Measurements from ENCODE around the gene DCBLD2. TPM values are rescaled to one million over a fixed set of nuclear protein-coding genes. Genes with fewer than 3 reads are reported as not detected.
A peak's percentile ranks its signal among the peaks of the same experiment; 100 is the strongest.

DCBLD2 gene
- total and polyA plus RNA-seq, 2 of the 4 experiments (the other 2 are of a cell fraction), result 121 to 196 TPM

DNA sequence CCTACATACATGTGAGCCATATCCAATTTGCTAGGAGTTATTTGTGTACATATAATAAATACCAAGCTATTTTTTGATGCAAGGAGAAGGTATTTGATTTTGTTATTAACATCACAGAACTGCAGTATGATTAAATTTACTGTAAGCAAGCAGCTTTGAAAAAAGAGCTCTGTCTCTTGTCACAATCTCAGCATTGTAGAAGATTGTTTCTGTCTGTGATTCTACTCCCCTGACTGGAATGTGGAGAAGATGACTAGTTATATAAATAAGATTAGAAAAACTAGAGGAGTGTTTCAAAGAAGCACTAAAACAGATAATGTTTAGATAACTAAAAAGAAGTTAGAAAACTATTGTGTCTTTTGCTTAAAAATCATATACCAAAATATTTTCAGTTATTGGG lies 17.1 kb upstream of the DCBLD2 start:
- BruUV-seq (replicated peaks), result no TSS peak
- Histone ChIP-seq H3K4me2 (ENCODE audit: low read depth, low read length) (peak overlapping the region; percentile 22; the same call in 1 of the 2 replicates), H2AK9ac (replicated peaks; ENCODE audit: low read depth, low read length, poor library complexity) (no peak overlapping the region), H3K56ac (ENCODE audit: extremely low read depth, insufficient read depth, low read length) (no peak overlapping the region), H3K4me3 (ENCODE audit: insufficient read depth, low read depth, low read length) (no peak overlapping the region), H3K14ac (replicated peaks; ENCODE audit: low read depth, low read length) (0 out of 2 replicates have a peak overlapping the region, but pooled peaks have one; percentile 61), H3K4ac (ENCODE audit: low read depth, low read length) (no peak overlapping the region), H3K36me3 (ENCODE audit: control insufficient read depth, insufficient read depth, low read length) (no peaks in the 10 kb centered on the region), H4K8ac (ENCODE audit: low read depth in 2 of 2, low read length in 2 of 2) (no peak overlapping the region), H2AK5ac (ENCODE audit: low read depth, low read length) (no peak overlapping the region), H2BK120ac (ENCODE audit: low read depth, low read length) (peak overlapping the region; percentile 68), H4K5ac (ENCODE audit: low read depth, low read length) (no peak overlapping the region), H3K18ac (ENCODE audit: low read depth, low read length) (peak overlapping the region; percentile 85; the same call in 1 of the 2 replicates), H3K27me3 (ENCODE audit: control insufficient read depth, insufficient read depth, low read length) (no peaks in the 10 kb centered on the region), H4K91ac (ENCODE audit: insufficient read depth, low read depth, low read length) (no peak overlapping the region), H3K9ac (ENCODE audit: low read depth, low read length) (no peak overlapping the region), H3K27ac (ENCODE audit: insufficient read depth, low read length) (no peak overlapping the region), H2AFZ (replicated peaks; ENCODE audit: low read length, poor library complexity) (no peak overlapping the region), H3K9me1 (ENCODE audit: insufficient read depth, low read length) (0 out of 2 replicates have a peak, but pooled peaks cover 5% of the 10 kb centered on the region), H3K79me1 (ENCODE audit: low read depth in 1 of 2, low read length in 2 of 2) (peaks cover 0 to 3% of the 10 kb centered on the region in 2 experiments; a peak in 1 of 4 replicates), H4K20me1 (ENCODE audit: insufficient read depth, low read length) (no peaks in the 10 kb centered on the region), H3K4me1 (ENCODE audit: control insufficient read depth, insufficient read depth, low read length) (peaks cover 11% of the 10 kb centered on the region), H2BK15ac (ENCODE audit: low read depth, low read length) (no peak overlapping the region), H2BK20ac (ENCODE audit: low read depth, low read length) (peak overlapping the region; percentile 12; the same call in 1 of the 2 replicates), H3K9me3 (ENCODE audit: control insufficient read depth, insufficient read depth, low read length) (no peaks in the 10 kb centered on the region), H3K23ac (ENCODE audit: low read depth, low read length) (no peak overlapping the region; the same call in 1 of the 2 replicates), H2BK5ac (ENCODE audit: low read depth, low read length, poor library complexity, severe bottlenecking) (peak overlapping the region; percentile 22)
- in situ Hi-C loops (cut with MboI; ENCODE audit: low sequenced_read_pairs) (no loop called here), dilution Hi-C loops (cut with HindIII; ENCODE audit: low sequenced_read_pairs, unreplicated experiment) (no loop called here), intact Hi-C loops (cut with micrococcal nuclease) (loop anchor here (5.0 kb wide), 1 partner anchor 39 kb away; no protein-coding TSS in a partner anchor)
- TF ChIP-seq NFE2L2 (IDR thresholded peaks at IDR 0.05; ENCODE audit: low read depth, low read length) (no peak), CEBPB (IDR thresholded peaks at IDR 0.05; ENCODE audit: low read depth, low read length) (no peak), POLR2A (IDR thresholded peaks at IDR 0.05; ENCODE audit: low read depth, low read length) (no peak), MAFK (IDR thresholded peaks at IDR 0.05; ENCODE audit: low read depth, low read length) (no peak), RAD21 (IDR thresholded peaks at IDR 0.05; ENCODE audit: low read length) (no peak), SMC3 (IDR thresholded peaks at IDR 0.05; ENCODE audit: low read depth, low read length) (no peak), RCOR1 (IDR thresholded peaks at IDR 0.05; ENCODE audit: insufficient replicate concordance, low read length) (no peak), RFX5 (IDR thresholded peaks at IDR 0.05; ENCODE audit: low read depth, low read length) (no peak), FOS (IDR thresholded peaks at IDR 0.05; ENCODE audit: low read depth, low read length) (no peak), MXI1 (IDR thresholded peaks at IDR 0.05; ENCODE audit: borderline replicate concordance, low read depth, low read length) (no peak)
- TF ChIP-seq, protein P1, sequence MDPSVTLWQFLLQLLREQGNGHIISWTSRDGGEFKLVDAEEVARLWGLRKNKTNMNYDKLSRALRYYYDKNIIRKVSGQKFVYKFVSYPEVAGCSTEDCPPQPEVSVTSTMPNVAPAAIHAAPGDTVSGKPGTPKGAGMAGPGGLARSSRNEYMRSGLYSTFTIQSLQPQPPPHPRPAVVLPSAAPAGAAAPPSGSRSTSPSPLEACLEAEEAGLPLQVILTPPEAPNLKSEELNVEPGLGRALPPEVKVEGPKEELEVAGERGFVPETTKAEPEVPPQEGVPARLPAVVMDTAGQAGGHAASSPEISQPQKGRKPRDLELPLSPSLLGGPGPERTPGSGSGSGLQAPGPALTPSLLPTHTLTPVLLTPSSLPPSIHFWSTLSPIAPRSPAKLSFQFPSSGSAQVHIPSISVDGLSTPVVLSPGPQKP (IDR thresholded peaks at IDR 0.05; ENCODE audit: borderline replicate concordance, low read depth, low read length), result no peak
- ChIA-PET CTCF (no interaction called here), POLR2A (ENCODE audit: unreplicated experiment) (no interaction called here)
- peak; percentile 69 for DNase-seq
- ATAC-seq (ENCODE audit: low read depth), result peak; percentile 74
